HL-60/S4 treated with retinoic acid at 250 ng/mL for 4 days and 3 days (cell line): Measurements from ENCODE around the gene IL1RN.

Experiments used
- in situ Hi-C: fragments of 300-500 bp; cut with MboI; formaldehyde crosslinking; loops from 2 replicates; pipeline ENCODE4 v1.7.0; 2022; ENCODE audit warnings: low sequenced_read_pairs

IL1RN gene

DNA sequence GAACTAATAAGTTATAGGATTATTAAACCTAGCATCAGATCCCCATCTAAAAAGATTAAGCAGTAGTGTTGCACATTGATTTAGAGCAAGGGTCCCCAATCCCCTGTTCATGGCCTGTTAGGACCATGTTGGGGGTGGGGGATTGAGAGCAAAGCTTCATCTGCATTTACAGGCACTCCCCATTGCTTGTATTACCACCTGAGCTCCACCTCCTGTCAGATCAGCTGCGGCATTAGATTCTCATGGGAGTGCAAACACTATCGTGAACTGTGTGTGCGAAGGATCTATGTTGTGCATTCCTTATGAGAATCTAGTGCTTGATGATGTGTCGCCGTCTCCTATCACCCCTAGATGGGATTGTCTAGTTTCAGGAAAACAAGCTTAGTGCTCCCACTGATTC lies 27.9 kb downstream of the IL1RN start:
- in situ Hi-C loops: no loop called here

DNA sequence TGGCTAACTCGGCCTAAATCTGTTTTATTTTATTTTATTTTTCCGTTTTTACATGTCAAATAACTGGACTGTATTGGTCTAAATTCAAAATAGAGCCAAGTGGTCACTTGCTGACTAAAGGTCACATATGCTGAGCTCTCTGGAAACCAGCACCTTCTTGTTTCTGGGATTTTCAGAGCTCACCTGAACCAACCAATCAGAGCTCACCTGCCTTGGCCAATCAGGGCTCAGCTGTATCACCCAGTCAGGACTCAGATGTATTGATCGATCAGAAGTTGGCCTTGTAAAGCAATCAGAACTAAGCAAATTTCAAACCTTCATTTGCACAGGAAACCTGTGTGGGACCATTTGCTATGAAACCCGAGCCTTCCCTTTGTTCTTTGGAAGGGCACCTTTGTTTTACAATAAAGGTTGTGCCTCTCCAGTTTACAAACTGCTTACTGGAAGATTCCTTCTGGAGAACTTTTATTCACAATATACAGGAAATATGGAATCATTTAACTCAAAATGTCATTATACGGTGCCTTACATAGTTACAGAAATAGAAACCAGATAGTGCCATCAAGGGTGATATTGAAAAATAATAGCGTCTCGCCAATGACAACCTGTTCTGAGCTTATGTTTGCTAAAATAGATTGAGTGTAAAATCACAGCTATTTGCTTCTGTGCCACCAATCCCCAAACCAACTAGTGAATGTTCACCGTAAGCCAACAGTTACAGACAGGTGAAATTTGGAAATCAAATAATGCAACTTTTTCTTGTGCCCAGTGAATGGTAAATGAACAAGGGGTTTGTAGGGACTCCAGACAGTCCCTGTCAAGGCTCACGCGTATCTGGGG lies 29.1 kb downstream of the IL1RN start:
- in situ Hi-C loops: no loop called here

DNA sequence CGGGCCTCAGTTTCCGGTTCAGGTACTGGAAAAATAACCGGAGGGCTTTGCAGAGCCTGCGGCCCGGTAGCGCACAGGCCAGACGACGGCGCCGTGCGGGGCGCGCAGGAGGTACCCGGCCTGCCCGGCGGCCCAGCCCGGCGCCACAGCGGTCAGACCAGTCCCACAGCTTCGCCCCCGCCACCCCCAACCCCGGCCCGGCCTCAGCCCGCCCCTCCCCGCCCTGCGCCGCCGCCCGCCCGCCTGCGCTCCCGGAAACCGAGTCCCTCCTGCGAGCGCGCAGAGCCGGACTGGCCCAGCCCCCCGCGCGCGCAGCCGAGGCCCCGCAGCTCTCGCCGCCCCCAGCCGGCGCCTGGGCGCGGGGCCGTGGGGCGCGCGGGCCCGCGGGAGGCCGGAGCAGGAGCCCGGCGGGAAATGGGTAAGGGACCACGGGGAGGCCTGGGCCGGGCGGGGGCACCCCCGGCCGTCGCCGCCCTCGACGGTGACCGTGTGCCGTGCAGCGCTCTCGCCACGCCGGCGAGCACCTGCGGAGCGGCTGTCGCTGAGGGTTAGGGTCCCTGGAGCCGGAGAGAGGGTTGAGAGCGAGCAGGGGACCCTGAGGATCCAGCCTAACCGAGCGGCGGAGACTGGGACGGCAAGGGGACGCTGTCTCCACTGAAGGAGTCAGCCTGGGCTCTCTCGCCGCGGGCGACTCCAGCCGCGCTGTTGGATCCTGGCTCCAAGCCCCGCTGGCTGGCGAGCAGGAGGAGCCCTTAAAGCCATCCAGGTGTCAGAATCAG lies 29.9 kb downstream of the IL1RN start:
- in situ Hi-C loops: no loop called here

DNA sequence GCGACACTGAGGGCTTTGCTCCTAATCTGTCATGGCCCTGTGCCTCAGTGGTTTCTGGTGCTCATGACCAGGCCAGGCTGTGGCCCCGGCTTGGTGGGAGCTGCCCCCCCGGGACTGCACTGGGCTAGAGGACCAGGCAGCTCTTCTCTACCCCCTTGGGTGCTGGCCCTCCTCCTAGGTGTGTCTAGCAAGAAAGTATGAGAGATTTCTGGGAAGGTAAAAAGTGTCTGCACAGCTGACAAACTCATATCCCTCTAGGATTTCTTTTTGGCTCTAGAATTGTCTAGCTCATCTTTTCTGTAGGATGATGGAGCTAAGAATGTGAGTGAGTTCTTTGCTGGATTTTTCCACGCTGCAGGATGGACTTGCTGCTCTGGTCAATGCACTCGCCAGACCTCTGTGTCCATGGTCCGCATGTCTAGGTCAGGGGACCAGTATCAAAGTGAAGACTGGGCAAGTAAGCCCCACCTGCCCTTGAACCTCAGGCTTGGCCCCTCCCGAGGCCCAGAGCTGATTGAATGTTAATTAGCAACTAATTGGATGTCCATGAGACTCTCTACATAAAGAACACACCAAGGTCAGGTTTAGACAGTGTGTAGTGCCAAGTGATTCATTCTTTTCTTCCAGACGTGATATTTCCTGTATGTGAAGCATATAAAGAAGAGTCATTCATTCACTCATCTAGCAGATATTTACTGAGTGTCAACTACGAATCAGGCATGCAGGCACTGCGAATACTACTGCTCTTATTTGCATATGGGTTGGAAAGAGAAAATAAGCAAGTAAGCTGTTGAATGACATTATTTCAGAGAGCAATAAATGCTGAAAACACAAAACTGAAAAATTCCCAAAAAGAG lies 30.7 kb downstream of the IL1RN start:
- in situ Hi-C loops: no loop called here

DNA sequence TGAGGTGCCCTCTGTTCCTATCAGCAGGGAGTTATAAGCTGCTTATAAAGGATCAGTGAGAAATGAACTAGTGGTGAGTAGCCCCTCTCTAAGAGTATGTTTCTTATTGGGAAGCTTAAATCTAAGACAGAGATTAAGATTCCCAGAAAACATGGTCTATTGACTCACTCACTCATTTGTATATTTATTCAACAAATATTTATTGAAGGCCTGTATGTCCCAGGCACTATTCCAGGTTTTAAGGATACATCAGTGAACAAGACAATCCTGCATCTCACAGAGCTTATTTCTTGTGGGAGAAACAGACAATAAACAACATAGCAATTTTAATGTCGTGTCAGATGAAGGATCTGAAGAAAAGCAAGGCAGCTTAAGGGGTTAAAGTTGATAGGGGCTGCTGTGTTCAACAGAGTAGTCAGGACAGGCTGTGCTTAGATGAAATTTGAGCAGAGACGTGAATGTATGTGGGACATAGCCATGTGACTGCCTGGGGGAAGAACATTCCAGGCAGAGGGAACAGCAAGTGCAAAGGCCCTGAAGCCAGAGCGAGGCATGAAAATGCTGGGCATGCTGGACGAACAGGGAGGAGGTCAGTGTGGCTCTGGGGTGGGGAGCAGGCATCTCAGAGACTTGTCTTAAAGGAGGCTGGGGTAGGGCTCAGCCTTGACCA lies 31.6 kb downstream of the IL1RN start:
- in situ Hi-C loops: no loop called here

DNA sequence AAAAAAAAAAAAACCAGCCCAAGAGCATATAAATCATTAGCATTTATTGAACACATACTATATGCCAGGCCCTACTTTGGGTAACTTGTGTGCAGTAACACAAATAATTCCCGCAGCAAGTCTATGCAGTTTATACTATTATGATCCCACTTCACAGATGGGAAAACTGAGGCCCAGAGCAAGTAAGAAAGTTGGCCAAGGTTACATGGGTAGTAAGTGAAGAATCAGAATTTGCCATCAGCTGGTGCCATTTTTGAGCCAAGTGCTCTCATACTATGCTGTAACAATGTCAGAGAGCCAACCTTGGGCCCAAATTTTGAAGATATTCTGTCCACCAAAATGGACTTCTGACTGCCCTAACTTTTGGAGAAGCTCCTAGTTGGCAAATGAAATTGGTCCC lies 32.9 kb downstream of the IL1RN start:
- in situ Hi-C loops: no loop called here

DNA sequence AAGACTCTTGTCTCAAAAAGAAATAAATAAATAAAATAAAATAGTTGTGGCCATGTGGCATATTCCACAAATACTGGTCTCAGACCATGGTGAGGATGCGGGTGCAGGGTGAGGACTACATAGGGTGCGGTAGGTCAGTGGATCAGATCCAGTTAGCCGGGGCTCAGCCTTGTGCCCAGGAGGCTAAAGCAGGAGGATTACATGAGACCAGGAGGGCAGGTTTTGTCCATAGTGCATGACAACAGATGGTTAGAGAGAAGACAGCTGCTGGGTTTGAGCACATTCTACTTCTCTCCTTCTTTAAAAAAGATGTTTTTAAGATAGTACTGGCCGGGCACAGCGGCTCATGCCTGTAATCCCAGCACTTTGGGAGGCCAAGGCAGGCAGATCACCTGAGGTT lies 33.6 kb downstream of the IL1RN start:
- in situ Hi-C loops: no loop called here

DNA sequence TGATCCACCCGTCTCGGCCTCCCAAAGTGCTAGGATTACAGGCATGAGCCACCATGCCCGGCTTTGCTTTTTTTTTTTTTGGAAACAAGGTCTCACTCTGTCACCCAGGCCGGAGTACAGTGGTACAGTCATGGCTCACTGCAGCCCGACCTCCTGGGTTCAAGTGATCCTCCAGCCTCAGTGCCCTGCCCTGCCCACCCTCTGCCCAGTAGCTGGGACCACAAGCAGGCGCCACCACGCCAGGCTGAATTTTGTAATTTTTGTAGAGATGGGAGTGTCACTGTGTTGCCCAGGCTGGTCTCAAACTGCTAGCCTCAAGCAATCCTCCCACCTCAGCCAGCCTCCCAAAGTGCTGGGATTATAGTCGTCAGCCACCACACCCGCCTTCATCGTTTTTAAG lies 34.8 kb downstream of the IL1RN start:
- in situ Hi-C loops: no loop called here

DNA sequence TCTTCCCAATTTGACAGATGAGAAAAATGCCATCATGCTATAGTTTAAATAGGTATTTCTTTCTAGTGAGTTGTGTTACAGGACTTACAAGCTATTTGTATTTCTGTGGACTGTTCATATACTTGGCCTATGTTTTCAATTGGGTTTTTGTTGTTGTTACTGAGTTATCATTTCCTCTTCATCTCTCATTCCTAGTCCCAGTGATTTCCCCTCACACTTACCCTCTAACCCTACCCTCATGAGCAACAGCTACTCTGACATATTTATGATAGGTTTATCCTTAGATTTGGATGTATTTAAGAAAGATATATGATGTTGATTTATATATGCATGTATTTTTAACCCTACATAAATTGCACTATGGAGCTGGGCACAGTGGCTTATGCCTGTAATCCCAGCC lies 35.5 kb downstream of the IL1RN start:
- in situ Hi-C loops: no loop called here

DNA sequence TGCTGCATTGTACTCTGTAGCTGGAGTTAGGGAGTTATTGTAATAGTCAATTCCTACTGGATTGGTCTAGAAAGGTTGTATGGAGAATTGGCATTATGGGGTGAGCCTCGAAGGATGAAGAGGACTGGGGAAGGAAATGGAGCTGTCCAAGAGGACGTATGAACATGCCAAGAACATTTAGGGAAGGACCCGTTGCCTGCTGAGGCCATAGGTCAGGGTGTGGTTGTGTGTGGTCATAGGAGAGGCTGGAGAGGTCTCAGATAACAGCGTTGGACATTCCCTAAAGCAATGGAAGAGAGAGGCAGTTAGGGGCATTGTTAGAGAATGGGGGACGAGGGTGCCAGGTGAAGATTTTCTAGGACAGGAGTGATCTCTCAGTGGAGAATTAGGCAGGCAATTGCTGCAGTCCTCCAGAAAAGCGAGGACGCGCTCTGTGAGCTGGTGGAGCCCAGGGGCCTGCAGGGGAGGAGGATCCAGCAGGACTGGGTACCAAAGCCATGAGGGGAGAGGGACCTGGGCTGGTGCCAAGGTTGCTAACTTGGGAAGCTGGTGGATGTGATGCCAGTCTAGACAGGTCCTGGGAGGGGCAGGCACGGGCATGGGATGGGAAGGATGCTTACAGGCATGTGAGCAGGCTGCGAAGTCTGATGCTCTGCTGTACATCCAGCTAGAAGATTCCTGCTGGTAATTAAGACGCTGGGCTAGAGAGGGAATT lies 37.0 kb downstream of the IL1RN start:
- in situ Hi-C loops: no loop called here

DNA sequence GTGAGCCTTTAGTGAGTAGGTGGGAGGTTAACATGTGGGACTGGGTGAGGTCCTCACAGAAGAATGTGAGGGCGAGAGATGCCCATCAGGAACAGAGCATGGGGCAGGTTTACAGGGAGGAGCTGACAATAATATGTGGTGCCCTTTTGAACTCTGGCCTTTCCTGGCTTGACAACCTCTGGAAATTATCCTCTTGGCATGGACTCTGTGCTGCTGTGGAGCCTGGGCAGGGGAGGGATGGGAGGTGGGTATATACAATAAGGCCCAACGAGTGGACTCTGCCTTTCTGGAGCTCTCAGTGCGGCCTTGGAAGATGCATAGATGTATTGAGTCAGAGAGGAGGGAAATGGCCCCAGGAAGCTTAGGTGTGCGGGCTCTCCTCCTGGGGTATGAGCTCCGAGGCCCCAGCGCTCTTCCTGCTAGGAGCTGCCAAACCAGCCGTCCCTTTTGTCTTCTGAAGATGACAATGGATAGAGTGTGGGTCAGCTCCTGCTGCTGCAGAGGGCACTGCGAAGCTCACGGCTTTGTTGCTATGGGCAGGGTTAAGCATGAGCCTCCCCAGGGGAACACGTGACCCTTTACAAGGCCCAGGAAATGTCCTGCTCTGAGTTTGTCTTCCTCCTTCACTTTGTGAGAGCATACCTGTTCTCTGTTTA lies 37.7 kb downstream of the IL1RN start:
- in situ Hi-C loops: no loop called here

DNA sequence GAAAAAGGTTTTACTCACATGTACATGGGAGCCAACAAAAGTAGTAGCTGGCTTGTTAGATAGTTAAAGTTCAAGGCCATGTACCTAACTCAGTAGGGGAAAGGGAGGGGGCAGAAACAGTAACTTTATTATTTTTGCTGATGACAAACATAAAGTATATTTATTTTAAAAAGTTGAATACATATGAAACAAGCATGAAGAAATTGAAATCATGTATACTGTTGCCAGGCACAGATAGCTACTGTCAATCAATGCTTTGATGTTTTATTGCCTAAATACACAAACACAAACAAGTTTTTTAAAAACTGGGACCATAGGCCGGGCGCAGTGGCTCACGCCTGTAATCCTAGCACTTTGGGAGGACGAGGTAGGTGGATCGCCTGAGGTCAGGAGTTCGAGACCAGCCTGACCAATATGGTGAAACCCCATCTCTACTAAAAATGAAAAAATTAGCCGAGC lies 38.8 kb downstream of the IL1RN start:
- in situ Hi-C loops: no loop called here

DNA sequence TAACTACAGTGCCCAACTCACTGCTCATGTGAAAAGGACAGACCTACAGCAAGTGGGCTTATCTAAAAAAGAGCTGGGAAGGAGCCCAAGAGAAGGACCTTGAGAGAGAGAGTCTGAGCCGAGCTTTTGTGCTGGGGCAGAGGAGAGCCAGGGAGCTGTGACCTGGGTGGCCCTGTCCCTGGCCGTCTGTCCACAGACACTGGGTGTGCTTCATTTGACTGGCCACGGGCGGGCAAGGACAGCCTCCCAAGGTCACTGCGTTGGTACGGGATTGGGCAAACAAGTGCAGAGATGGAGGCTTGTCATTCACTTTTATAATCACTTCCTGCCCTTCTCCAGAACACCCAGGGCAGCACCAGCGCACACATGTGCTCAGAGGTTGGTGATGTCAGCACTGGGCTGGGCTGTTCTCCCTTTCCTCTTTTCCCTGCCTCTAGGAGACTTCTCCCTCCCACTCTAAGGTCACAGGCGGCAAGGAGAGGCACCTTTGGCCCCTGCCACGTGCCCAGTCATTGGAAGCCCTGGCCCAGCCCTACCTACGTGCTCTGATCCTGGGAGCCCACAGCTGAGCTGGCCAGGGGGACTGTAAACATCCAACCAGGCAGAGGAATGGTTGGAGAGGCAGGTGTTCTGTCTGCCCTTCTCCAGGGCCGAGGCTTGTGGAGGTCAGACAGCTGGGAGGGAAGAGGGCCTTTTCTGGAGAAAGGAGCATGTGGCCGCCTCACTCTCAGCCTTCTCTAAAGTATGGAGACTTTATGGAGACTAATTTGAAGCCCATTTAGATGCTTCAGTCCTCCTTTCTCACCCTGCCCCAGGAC lies 39.9 kb downstream of the IL1RN start:
- in situ Hi-C loops: no loop called here

DNA sequence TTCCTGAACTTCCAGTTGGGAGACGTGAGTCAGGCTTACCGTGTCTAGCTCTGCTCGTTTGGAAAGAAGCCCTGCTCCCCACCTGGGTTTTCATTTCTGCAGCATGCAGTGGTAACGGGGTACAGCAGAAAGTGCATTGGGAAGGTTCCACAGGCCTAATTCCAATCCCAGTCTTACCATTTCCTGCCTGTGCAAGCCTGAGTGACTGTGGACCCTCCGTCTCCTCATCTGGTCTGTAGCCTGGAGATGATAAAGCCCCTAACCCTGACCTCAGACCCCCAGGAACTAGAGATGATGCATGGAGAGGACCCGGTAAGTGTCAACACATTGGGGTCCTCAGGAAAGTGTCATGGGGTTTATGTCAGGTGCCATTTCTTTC lies 40.6 kb downstream of the IL1RN start:
- in situ Hi-C loops: no loop called here

DNA sequence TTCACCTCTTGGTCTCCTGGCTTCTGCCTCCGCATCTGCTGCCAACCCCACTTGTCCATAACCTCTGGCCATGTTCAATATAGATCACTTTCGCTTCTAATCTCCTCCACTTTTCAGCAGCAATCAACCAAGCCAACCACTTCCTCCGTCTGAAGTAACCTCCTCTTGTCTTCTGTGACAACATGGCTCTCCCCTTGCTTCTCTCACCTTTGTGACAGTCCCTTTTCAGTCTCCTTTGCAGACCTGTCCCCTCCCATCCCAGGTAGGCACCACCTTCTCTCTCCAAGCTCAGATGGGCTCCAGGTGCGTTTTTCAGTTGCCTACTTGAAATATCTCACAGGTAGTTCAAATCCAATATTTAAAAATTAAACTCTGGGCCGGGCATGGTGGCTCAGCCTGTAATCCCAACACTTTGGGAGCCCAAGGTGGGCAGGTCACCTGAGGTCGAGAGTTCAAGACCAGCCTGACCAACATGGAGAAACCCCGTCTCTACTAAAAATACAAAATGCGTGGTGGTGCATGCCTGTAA lies 41.7 kb downstream of the IL1RN start:
- in situ Hi-C loops: no loop called here

DNA sequence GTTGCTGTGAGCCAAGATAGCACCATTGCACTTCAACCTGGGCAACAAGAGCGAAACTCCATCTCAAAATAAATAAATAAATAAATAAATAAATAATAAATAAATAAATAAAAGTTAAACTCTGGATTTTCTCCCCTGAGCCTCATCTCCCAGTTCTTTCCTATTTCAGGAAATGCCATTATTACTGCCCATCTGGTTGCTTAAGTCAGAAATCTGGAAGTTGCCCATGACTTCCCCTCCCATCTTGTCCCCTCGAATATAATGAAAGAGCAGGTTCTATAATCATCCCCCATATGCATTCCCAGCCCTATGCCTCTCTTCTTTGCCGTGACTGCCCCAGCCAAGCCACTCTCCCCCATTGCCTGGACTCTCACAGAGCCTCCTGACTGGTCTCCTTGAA lies 42.2 kb downstream of the IL1RN start:
- in situ Hi-C loops: no loop called here

DNA sequence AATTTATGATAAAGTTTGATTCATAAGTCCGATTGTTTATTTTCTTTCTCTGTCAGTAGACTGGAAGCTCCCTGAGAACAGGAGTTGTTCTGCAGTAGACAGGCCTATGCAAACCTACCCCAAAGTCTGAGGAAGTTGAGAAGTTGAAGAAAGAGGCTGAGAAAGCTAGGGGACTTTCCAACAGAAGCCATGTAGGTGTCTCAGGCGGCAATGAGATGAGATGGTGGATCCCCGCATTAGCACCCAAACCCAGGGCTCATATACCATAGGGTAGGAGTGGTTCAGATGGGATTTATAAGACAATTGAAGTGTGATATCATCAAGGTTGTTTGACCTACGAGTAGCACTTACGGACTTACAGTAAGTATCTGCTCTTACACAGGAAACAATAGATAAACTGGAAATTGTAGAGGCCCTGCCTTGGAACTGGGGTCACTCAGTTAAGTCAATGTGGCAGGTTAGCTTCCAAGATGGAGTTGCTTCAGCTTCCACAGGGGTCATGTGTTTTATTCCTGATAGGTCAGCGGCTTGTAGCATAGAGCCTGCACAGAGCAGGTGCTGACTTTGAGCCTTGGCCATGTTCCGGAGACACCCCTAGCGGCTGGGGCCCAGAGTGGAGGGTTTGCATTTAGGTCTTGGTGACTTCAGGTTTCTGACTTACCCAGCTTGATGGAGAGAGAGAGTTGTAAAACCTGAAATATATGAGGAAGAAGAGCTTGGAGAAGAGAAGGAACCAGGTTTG lies 44.1 kb downstream of the IL1RN start:
- in situ Hi-C loops: no loop called here
